GM12878 (cell line): Measurements from ENCODE around the gene AGAP1. TPM values are rescaled to one million over a fixed set of nuclear protein-coding genes. Genes with fewer than 3 reads are reported as not detected.

ENCODE experiments used
- ATAC-seq: fragments of 200-7000 bp; cut with Tn5 transposase; 3 replicates; pipeline ENCODE4 v1.9.1; 2020; ENCODE audit warnings: mild to moderate bottlenecking, moderate library complexity
- BruUV-seq: library from RNA; stranded (reverse); fragments of 400-500 nt; replicated peaks from 2 replicates; lab custom pipeline; 2021; lab: Mats Ljungman, UMichigan
- CTCF ChIA-PET: fragments of 300-600 bp; sonication (Branson Sonifier 250); formaldehyde crosslinking; extraction: SDS; loops from one replicate; lab custom pipeline; 2021; ENCODE audit warnings: inconsistent platforms; lab: Yijun Ruan, JAX
- POLR2A ChIA-PET: fragments of 350-600 bp; formaldehyde crosslinking; extraction: SDS; loops from one replicate; lab custom pipeline; 2021; ENCODE audit warnings: inconsistent platforms; lab: Charles Lee
- RAD21 ChIA-PET: fragments of 300-600 bp; sonication (Branson Sonifier 250); formaldehyde crosslinking; loops from one replicate; lab custom pipeline; 2023; ENCODE audit warnings: antibody characterized with exemption; ENCODE audit not compliant: unreplicated experiment; lab: Charles Lee
- SMC1A ChIA-PET: fragments of 300-600 bp; sonication (Branson Sonifier 250); formaldehyde crosslinking; loops from one replicate; lab custom pipeline; 2023; ENCODE audit not compliant: unreplicated experiment, uncharacterized antibody; lab: Charles Lee
- DNase-seq: peaks from one replicate; pipeline ENCODE4 v3.0.0-alpha.2; 2011; ENCODE audit warnings: low read depth, low spot score
- FAIRE-seq: peaks from 3 replicates; lab custom pipeline; 2011; peaks lifted over from hg19 to GRCh38; lab: Jason Lieb, UNC
- H2AFZ ChIP-seq: 2 replicates; pipeline ENCODE4 v1.6.0; 2011; ENCODE audit warnings: low read depth, low read length, control low read depth; ENCODE audit not compliant: control insufficient read depth
- H3K27ac ChIP-seq: 2 replicates; pipeline ENCODE4 v1.5.1; 2011; ENCODE audit warnings: control low read depth; ENCODE audit not compliant: control insufficient read depth, insufficient read depth
- H3K27me3 ChIP-seq, 2 experiments: replicated peaks in 1 of 2; 2 replicates each; pipeline versions ENCODE4 v1.6.0 to v1.6.1; 2011; ENCODE audit warnings: low read length in 1 of 2; ENCODE audit not compliant: control insufficient read depth in 2 of 2, insufficient read depth in 2 of 2
- H3K36me3 ChIP-seq, 2 experiments: 2 replicates each; pipeline ENCODE4 v1.5.1; 2011; ENCODE audit warnings: low read length in 1 of 2; ENCODE audit not compliant: control insufficient read depth in 2 of 2, insufficient read depth in 2 of 2
- H3K4me1 ChIP-seq: 2 replicates; pipeline ENCODE4 v1.6.1; 2011; ENCODE audit warnings: mild to moderate bottlenecking, low read length, moderate library complexity, mixed read lengths; ENCODE audit not compliant: control insufficient read depth, insufficient read depth
- H3K4me2 ChIP-seq: 2 replicates; pipeline ENCODE4 v1.6.0; 2011; ENCODE audit warnings: control low read depth; ENCODE audit not compliant: control insufficient read depth, insufficient read depth
- H3K4me3 ChIP-seq: fragments of 200-600 bp; sonication (generic); 2 replicates; pipeline ENCODE4 v1.5.1; 2016
- H3K79me2 ChIP-seq: 2 replicates; pipeline ENCODE4 v1.6.0; 2011; ENCODE audit warnings: low read length; ENCODE audit not compliant: control insufficient read depth, insufficient read depth
- H3K9ac ChIP-seq: 2 replicates; pipeline ENCODE4 v1.8.0; 2011; ENCODE audit warnings: low read length, control low read depth, mixed read lengths; ENCODE audit not compliant: control insufficient read depth, insufficient read depth
- H3K9me3 ChIP-seq: replicated peaks from 3 replicates; pipeline ENCODE4 v1.5.1; 2011; ENCODE audit warnings: mild to moderate bottlenecking, low read length; ENCODE audit not compliant: control insufficient read depth, insufficient read depth
- H4K20me1 ChIP-seq: 2 replicates; pipeline ENCODE4 v1.6.0; 2011; ENCODE audit not compliant: control insufficient read depth, insufficient read depth
- BRCA1 ChIP-seq: IDR thresholded peaks from 2 replicates; pipeline ENCODE4 v1.6.1; 2011; ENCODE audit warnings: low read depth, low read length, improper control_type of control experiment
- IRF3 ChIP-seq: fragments of 450-650 bp; IDR thresholded peaks from 2 replicates; pipeline ENCODE4 v1.6.1; 2014; ENCODE audit warnings: mild to moderate bottlenecking
- KLF5 ChIP-seq: fragments of 450-650 bp; IDR thresholded peaks from 2 replicates; pipeline ENCODE4 v1.6.1; 2014; ENCODE audit warnings: mild to moderate bottlenecking; ENCODE audit not compliant: partially characterized antibody
- MTA3 ChIP-seq: IDR thresholded peaks from 2 replicates; pipeline ENCODE4 v1.6.1; 2012; ENCODE audit warnings: low read length, inconsistent platforms, borderline replicate concordance
- RFX5 ChIP-seq: IDR thresholded peaks from 2 replicates; pipeline ENCODE4 v1.6.1; 2011; ENCODE audit warnings: low read depth, low read length, improper control_type of control experiment
- STAT3 ChIP-seq: IDR thresholded peaks from 2 replicates; pipeline ENCODE4 v1.6.1; 2011; ENCODE audit warnings: low read depth, low read length, improper control_type of control experiment
- TCF3 ChIP-seq: IDR thresholded peaks from 2 replicates; pipeline ENCODE4 v1.6.1; 2012; ENCODE audit warnings: low read depth, mild to moderate bottlenecking, low read length, borderline replicate concordance; ENCODE audit not compliant: insufficient read depth
- TCF7 ChIP-seq: IDR thresholded peaks from 2 replicates; pipeline ENCODE4 v1.6.1; 2014; ENCODE audit warnings: antibody characterized with exemption, borderline replicate concordance
- WRNIP1 ChIP-seq: IDR thresholded peaks from 2 replicates; pipeline ENCODE4 v1.6.1; 2011; ENCODE audit warnings: low read depth, low read length, improper control_type of control experiment, borderline replicate concordance
- WGBS: methylation state at CpG from one replicate; pipeline ENCODE4 v1.1.6; 2016; ENCODE audit warnings: low lambda C conversion rate; ENCODE audit not compliant: insufficient replicate concordance, insufficient coverage; ENCODE audit errors: missing lambda C conversion rate; 5-methylcytosine and 5-hydroxymethylcytosine counted together
- in situ Hi-C: fragments of 300-500 bp; cut with MboI; formaldehyde crosslinking; loops from 9 replicates; pipeline ENCODE4 v1.14.3; 2018; ENCODE audit warnings: mixed read lengths
- intact Hi-C: fragments of 100-400 bp; cut with micrococcal nuclease; formaldehyde crosslinking; loops from one replicate; pipeline ENCODE4 v1.14.2; 2022; ENCODE audit not compliant: unreplicated experiment
- polyA plus RNA-seq, 11 experiments: library from polyadenylated mRNA; depleted of rRNA in 4 of 11; unstranded in 6 of 11; stranded (reverse) in 5 of 11; fragments of >200 nt; fragmentation: Nextera tagmentation in 4 of 11; fragmentation: Illumina TruSeq in 1 of 11; extraction: Ambion mirVana in 4 of 11; extraction: Trizol in 1 of 11; gene quantifications; 1 replicate in 1 of 11; 2 replicates in 10 of 11; pipeline versions ENCODE4 v1.2.1 to v1.2.3, GENCODE V29; 2011 to 2016; ENCODE audit warnings: inconsistent platforms in 2 of 11, missing spikeins in 2 of 11, low read depth in 1 of 11
- total RNA-seq, 4 experiments: library from RNA; depleted of rRNA in 3 of 4; stranded (reverse); fragments of >200 nt in 3 of 4; fragmentation: Illumina TruSeq in 1 of 4; extraction: Trizol in 1 of 4; gene quantifications; 2 replicates each; pipeline versions ENCODE4 v1.2.1 to v1.2.3, GENCODE V29; 2013 to 2021
- TF ChIP-seq, protein P1 (sequence below): fragments of 450-650 bp; IDR thresholded peaks from 2 replicates; pipeline ENCODE4 v1.6.1; 2017; ENCODE audit warnings: borderline replicate concordance
- TF ChIP-seq, protein P2 (sequence below): IDR thresholded peaks from 2 replicates; pipeline ENCODE4 v1.6.1; 2011; ENCODE audit warnings: low read depth, low read length, improper control_type of control experiment, borderline replicate concordance
- TF ChIP-seq, protein P3 (sequence below): fragments of 150-350 bp; IDR thresholded peaks from 2 replicates; pipeline ENCODE4 v1.6.1; 2016; ENCODE audit warnings: low read depth, low read length

Gene AGAP1
- total and polyA plus RNA-seq, 10 of the 15 experiments (the other 5 are each of a cell fraction or from before 2014, with no cell fraction given) = 0.05 to 0.15 (median 0.06) TPM; not detected in 7

GRCh38 chr2:235564884-235565530 is 71.2 kb downstream of the AGAP1 start:
- intact Hi-C loops (no loop called here), in situ Hi-C loops (no loop called here)
- Histone ChIP-seq H3K36me3 (no peaks in the 10 kb centered on the region), H3K4me1 (peaks cover 7% of the 10 kb centered on the region), H3K9me3 (no peaks in the 10 kb centered on the region; the same call in 2 of the 3 replicates), H3K79me2 (no peaks in the 10 kb centered on the region), H2AFZ (no peak overlapping the region), H3K27me3 (no peaks in the 10 kb centered on the region), H3K4me2 (no peak overlapping the region), H3K27ac (no peak overlapping the region), H4K20me1 (no peaks in the 10 kb centered on the region), H3K9ac (no peak overlapping the region), H3K4me3 (no peak overlapping the region)
- POLR2A ChIA-PET = no interaction called here
- no peak for ATAC-seq
- SMC1A ChIA-PET = interaction anchor here (0.6 kb wide), 1 partner anchor 182 kb away, joined by 3 read pairs; no protein-coding TSS in a partner anchor
- WGBS = 12% methylated on average over 6 of the region's 6 CpGs
- DNase-seq = no peak
- CTCF ChIA-PET = no interaction called here
- no peak for FAIRE-seq
- BruUV-seq = no TSS peak
- TF ChIP-seq TCF3 = no peak
- TF ChIP-seq WRNIP1 = no peak
- TF ChIP-seq TCF7 = no peak
- TF ChIP-seq, protein P1, sequence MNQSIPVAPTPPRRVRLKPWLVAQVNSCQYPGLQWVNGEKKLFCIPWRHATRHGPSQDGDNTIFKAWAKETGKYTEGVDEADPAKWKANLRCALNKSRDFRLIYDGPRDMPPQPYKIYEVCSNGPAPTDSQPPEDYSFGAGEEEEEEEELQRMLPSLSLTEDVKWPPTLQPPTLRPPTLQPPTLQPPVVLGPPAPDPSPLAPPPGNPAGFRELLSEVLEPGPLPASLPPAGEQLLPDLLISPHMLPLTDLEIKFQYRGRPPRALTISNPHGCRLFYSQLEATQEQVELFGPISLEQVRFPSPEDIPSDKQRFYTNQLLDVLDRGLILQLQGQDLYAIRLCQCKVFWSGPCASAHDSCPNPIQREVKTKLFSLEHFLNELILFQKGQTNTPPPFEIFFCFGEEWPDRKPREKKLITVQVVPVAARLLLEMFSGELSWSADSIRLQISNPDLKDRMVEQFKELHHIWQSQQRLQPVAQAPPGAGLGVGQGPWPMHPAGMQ = no peak
- no peak for TF ChIP-seq STAT3
- no peak for TF ChIP-seq IRF3
- no peak for TF ChIP-seq KLF5
- no peak for TF ChIP-seq RFX5
- TF ChIP-seq, protein P2, sequence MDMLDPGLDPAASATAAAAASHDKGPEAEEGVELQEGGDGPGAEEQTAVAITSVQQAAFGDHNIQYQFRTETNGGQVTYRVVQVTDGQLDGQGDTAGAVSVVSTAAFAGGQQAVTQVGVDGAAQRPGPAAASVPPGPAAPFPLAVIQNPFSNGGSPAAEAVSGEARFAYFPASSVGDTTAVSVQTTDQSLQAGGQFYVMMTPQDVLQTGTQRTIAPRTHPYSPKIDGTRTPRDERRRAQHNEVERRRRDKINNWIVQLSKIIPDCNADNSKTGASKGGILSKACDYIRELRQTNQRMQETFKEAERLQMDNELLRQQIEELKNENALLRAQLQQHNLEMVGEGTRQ = no peak
- TF ChIP-seq, protein P3, sequence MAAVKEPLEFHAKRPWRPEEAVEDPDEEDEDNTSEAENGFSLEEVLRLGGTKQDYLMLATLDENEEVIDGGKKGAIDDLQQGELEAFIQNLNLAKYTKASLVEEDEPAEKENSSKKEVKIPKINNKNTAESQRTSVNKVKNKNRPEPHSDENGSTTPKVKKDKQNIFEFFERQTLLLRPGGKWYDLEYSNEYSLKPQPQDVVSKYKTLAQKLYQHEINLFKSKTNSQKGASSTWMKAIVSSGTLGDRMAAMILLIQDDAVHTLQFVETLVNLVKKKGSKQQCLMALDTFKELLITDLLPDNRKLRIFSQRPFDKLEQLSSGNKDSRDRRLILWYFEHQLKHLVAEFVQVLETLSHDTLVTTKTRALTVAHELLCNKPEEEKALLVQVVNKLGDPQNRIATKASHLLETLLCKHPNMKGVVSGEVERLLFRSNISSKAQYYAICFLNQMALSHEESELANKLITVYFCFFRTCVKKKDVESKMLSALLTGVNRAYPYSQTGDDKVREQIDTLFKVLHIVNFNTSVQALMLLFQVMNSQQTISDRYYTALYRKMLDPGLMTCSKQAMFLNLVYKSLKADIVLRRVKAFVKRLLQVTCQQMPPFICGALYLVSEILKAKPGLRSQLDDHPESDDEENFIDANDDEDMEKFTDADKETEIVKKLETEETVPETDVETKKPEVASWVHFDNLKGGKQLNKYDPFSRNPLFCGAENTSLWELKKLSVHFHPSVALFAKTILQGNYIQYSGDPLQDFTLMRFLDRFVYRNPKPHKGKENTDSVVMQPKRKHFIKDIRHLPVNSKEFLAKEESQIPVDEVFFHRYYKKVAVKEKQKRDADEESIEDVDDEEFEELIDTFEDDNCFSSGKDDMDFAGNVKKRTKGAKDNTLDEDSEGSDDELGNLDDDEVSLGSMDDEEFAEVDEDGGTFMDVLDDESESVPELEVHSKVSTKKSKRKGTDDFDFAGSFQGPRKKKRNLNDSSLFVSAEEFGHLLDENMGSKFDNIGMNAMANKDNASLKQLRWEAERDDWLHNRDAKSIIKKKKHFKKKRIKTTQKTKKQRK = no peak
- TF ChIP-seq BRCA1 = no peak
- TF ChIP-seq MTA3 = no peak
- RAD21 ChIA-PET = no interaction called here
